Measurements from ENCODE around the gene STK24.

DNA sequence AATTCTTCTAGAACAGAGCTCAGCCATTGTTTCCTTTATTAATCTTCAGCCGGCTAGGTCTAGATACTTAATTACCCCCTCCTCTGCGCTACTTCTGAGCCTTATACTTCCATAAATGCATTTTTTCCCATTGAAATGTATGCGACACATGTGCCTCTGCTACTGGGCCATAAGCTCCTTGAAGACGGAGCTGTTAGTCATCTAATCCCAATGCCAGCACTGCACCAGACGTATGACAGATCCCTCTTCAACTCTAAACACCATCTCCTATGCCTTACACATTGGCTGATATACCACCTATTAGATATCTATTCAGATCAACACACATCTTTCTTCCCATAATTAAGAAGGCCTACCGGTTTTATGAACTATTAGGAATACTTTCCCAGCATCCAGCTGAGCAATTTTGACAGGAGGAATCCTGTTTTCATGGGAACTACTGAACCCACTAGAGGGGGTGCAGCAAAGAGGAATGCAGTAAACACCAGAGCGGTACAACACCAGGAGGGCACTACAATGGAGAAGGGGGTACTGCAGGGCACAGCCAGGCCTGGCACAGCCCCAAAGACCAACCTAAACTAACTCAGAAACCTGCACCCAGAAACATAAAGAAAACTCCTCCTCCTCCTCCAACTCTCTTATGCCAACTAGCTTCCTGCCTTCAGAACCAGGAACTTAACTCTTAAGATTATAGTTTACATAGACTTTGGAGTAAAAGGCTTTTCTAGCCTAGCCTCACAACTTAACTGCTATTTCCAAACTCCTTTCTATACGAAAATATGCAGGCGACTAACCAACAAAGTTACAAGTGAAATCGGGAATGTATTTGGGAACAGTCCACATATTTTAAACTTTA, 18.7 kb downstream of the STK24 start:
- TF ChIP-seq POLR2A (IDR thresholded peaks at IDR 0.05; ENCODE audit: low read depth, low read length) (no peak), POLR2AphosphoS5 (IDR thresholded peaks at IDR 0.05; ENCODE audit: low read depth, low read length) (no peak), TAF1 (IDR thresholded peaks at IDR 0.05; ENCODE audit: borderline replicate concordance, low read depth, low read length) (no peak)

All from GM12892 (cell line).